Mesenchymal stem cell (in vitro differentiated cells and primary cell): ENCODE results near the gene C2orf78.

Source experiments
- DNase-seq: peaks from one replicate; pipeline ENCODE4 v3.0.0-alpha.2; 2013
- H2AFZ ChIP-seq: one replicate; pipeline ENCODE4 v1.6.1; 2013; ENCODE audit warnings: low read depth, mild to moderate bottlenecking, control low read depth, inconsistent platforms, low read length, moderate library complexity
- H2AK5ac ChIP-seq: 2 replicates; pipeline ENCODE4 v1.6.1; 2013; ENCODE audit warnings: low read length, moderate library complexity, mild to moderate bottlenecking, inconsistent platforms; ENCODE audit not compliant: severe bottlenecking
- H2BK120ac ChIP-seq: one replicate; pipeline ENCODE4 v1.6.1; 2013; ENCODE audit warnings: low read depth, mild to moderate bottlenecking, inconsistent platforms, low read length, moderate library complexity
- H2BK12ac ChIP-seq, 2 experiments: one replicate each; pipeline ENCODE4 v1.6.1; 2013; ENCODE audit warnings: inconsistent platforms in 2 of 2, low read length in 2 of 2, mild to moderate bottlenecking in 2 of 2, moderate library complexity in 2 of 2, control low read depth in 1 of 2
- H2BK15ac ChIP-seq: one replicate; pipeline ENCODE4 v1.6.1; 2013; ENCODE audit warnings: mild to moderate bottlenecking, low read depth, inconsistent platforms; ENCODE audit not compliant: poor library complexity, severe bottlenecking
- H2BK5ac ChIP-seq: 2 replicates; pipeline ENCODE4 v1.6.1; 2013; ENCODE audit warnings: low read depth, mild to moderate bottlenecking, low read length, control low read depth, inconsistent platforms; ENCODE audit not compliant: poor library complexity, severe bottlenecking
- H3K14ac ChIP-seq, 2 experiments: one replicate each; pipeline ENCODE4 v1.6.1; 2013; ENCODE audit warnings: inconsistent platforms in 2 of 2, low read length in 2 of 2, control low read depth in 1 of 2, mild to moderate bottlenecking in 1 of 2, moderate library complexity in 1 of 2
- H3K18ac ChIP-seq, 2 experiments: one replicate each; pipeline ENCODE4 v1.6.1; 2013; ENCODE audit warnings: inconsistent platforms in 2 of 2, low read length in 2 of 2, control low read depth in 1 of 2, low read depth in 1 of 2, mild to moderate bottlenecking in 1 of 2
- H3K23ac ChIP-seq, 2 experiments: one replicate each; pipeline ENCODE4 v1.6.1; 2013; ENCODE audit warnings: inconsistent platforms in 2 of 2, low read length in 2 of 2, mild to moderate bottlenecking in 2 of 2, moderate library complexity in 2 of 2, control low read depth in 1 of 2
- H3K27ac ChIP-seq: 2 replicates; pipeline ENCODE4 v1.5.1; 2013; ENCODE audit warnings: mild to moderate bottlenecking, moderate library complexity, low read length, control low read depth, inconsistent platforms; ENCODE audit not compliant: poor library complexity, severe bottlenecking
- H3K27me3 ChIP-seq, 2 experiments: 2 replicates each; pipeline versions ENCODE4 v1.6.1 to v1.7.0; 2013; ENCODE audit warnings: low read length in 2 of 2, mild to moderate bottlenecking in 2 of 2, moderate library complexity in 2 of 2, control low read depth in 1 of 2, inconsistent platforms in 1 of 2; ENCODE audit not compliant: control insufficient read depth in 1 of 2, insufficient read depth in 1 of 2
- H3K36me3 ChIP-seq, 2 experiments: 2 replicates each; pipeline versions ENCODE4 v1.6.1 to v1.7.0; 2013; ENCODE audit warnings: low read length in 2 of 2, control low read depth in 1 of 2, inconsistent platforms in 1 of 2, low read depth in 1 of 2, mild to moderate bottlenecking in 1 of 2; ENCODE audit not compliant: insufficient read depth in 2 of 2, control insufficient read depth in 1 of 2
- H3K4ac ChIP-seq, 2 experiments: one replicate each; pipeline ENCODE4 v1.6.1; 2013; ENCODE audit warnings: inconsistent platforms in 2 of 2, low read length in 2 of 2, mild to moderate bottlenecking in 2 of 2, moderate library complexity in 2 of 2, control low read depth in 1 of 2, low read depth in 1 of 2
- H3K4me1 ChIP-seq: 2 replicates; pipeline ENCODE4 v1.6.1; 2013; ENCODE audit warnings: low read depth, low read length, control low read depth; ENCODE audit not compliant: control insufficient read depth, insufficient read depth
- H3K4me2 ChIP-seq: 2 replicates; pipeline ENCODE4 v1.6.1; 2013; ENCODE audit warnings: low read length, mild to moderate bottlenecking, inconsistent platforms; ENCODE audit not compliant: poor library complexity, severe bottlenecking
- H3K4me3 ChIP-seq, 2 experiments: 2 replicates each; pipeline versions ENCODE4 v1.5.1 to v1.7.0; 2013; ENCODE audit warnings: low read length in 2 of 2, mild to moderate bottlenecking in 2 of 2, control low read depth in 1 of 2, low read depth in 1 of 2; ENCODE audit not compliant: insufficient read depth in 1 of 2
- H3K79me1 ChIP-seq: replicated peaks from 2 replicates; pipeline ENCODE4 v1.6.1; 2013; ENCODE audit warnings: mild to moderate bottlenecking, control low read depth, low read length, inconsistent platforms; ENCODE audit not compliant: poor library complexity, severe bottlenecking
- H3K9ac ChIP-seq: 2 replicates; pipeline ENCODE4 v1.7.0; 2013; ENCODE audit warnings: mild to moderate bottlenecking, low read length, moderate library complexity
- H3K9me3 ChIP-seq: 2 replicates; pipeline ENCODE4 v1.7.0; 2013; ENCODE audit warnings: mild to moderate bottlenecking, low read length; ENCODE audit not compliant: control insufficient read depth
- H4K8ac ChIP-seq: one replicate; pipeline ENCODE4 v1.6.1; 2013; ENCODE audit warnings: inconsistent platforms, mild to moderate bottlenecking, low read length, moderate library complexity
- H4K91ac ChIP-seq: one replicate; pipeline ENCODE4 v1.6.1; 2013; ENCODE audit warnings: mild to moderate bottlenecking, low read length, inconsistent platforms
- WGBS: methylation state at CpG from one replicate; pipeline ENCODE4 v1.1.7; 2013; ENCODE audit warnings: mixed read lengths; 5-methylcytosine and 5-hydroxymethylcytosine counted together

C2orf78 gene

DNA sequence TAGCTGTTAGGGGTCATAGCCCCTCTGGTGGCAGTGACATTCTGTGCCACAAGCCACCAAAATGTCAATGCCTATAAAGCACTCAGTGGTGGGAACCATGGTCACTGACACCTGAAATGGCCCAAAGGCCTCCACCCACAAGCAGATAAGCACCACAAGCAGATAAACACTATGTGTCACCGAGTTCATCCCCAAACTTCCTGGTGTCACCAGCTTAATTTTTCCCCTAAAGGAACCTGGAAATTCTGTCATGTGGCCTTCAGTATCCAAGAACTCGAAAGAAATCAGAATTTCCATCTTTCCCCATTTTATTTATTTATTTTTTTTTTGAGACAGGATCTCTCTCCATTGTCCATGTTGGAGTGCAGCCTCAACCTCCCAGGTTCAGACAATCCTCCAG is 43.2 kb upstream of the C2orf78 start:
- no peak overlapping the region for H3K27ac ChIP-seq
- WGBS = 73% methylated on average over 2 of the region's 2 CpGs
- H3K79me1 ChIP-seq = peaks cover 3% of the 10 kb centered on the region

DNA sequence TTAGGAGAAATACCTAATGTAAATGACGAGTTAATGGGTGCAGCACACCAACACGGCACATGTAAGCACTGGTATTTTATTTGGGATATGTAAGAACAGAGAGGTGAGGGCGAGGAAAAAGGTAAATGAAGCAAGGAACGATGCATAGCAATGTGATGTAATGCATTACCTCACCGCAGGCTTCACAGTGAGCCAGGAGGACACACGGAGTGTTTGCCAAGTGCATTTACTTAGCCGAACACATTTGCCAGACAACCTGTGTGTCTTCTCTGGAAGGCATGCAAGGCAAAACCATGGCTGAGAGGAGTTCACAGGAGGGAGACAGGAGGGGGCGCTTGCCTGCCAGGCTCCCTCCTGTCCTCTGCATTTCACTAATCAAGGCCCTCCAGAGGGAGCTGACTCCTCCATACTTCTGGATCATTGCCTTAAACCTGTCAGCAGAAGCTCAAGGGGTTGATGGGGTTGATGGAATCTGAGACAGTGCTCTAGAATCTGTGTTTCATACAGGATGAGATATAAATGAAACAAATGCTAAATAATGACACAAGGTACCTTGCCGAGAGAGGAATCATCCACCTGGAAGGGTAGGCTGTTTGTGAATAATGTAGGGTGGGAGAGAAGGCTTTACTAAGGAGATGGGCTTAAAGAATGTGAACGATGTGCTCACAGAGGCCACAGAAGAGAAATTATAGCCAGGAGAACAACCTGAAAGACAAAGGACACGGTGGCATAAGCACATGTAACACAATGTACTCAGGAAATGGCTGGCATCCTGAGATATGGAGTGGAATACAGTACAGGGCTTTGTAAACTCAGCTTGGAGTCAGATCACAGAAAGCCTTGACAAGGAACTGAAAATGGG is 37.7 kb upstream of the C2orf78 start:
- H3K14ac ChIP-seq = no peak overlapping the region
- WGBS = 95% methylated on average over 11 of the region's 11 CpGs
- no peak overlapping the region for H2BK5ac ChIP-seq
- H3K4me3 ChIP-seq = no peak overlapping the region
- H2BK12ac ChIP-seq = no peak overlapping the region
- no peak overlapping the region for H2BK15ac ChIP-seq
- H4K91ac ChIP-seq = no peak overlapping the region
- no peak overlapping the region for H3K4ac ChIP-seq
- H3K18ac ChIP-seq = no peak overlapping the region
- H3K9ac ChIP-seq = no peak overlapping the region
- H3K4me1 ChIP-seq = no peaks in the 10 kb centered on the region
- H3K79me1 ChIP-seq = peaks cover 10% of the 10 kb centered on the region
- no peak overlapping the region for H2AK5ac ChIP-seq
- no peak overlapping the region for H4K8ac ChIP-seq
- H3K27ac ChIP-seq = no peak overlapping the region
- no peaks in the 10 kb centered on the region for H3K27me3 ChIP-seq
- H3K9me3 ChIP-seq = no peaks in the 10 kb centered on the region
- no peak overlapping the region for H2AFZ ChIP-seq
- H3K23ac ChIP-seq = no peak overlapping the region
- H3K36me3 ChIP-seq = peaks cover 23 to 63% of the 10 kb centered on the region in 2 experiments
- H3K4me2 ChIP-seq = no peak overlapping the region
- no peak for DNase-seq
- H2BK120ac ChIP-seq = no peak overlapping the region

More for the DNA sequence above, 43.2 kb upstream of the C2orf78 start:
- Histone ChIP-seq H2AK5ac (no peak overlapping the region), H2BK120ac (no peak overlapping the region), H3K9ac (no peak overlapping the region), H3K9me3 (no peaks in the 10 kb centered on the region), H2BK15ac (no peak overlapping the region), H3K14ac (no peak overlapping the region), H2BK5ac (no peak overlapping the region), H3K4ac (no peak overlapping the region), H3K18ac (no peak overlapping the region), H4K8ac (no peak overlapping the region), H3K4me2 (no peak overlapping the region), H3K4me1 (peaks cover 2% of the 10 kb centered on the region), H3K27me3 (no peaks in the 10 kb centered on the region), H2AFZ (no peak overlapping the region), H3K23ac (no peak overlapping the region), H2BK12ac (no peak overlapping the region), H4K91ac (no peak overlapping the region), H3K4me3 (no peak overlapping the region), H3K36me3 (peaks cover 15 to 35% of the 10 kb centered on the region in 2 experiments)
- no peak for DNase-seq

DNA sequence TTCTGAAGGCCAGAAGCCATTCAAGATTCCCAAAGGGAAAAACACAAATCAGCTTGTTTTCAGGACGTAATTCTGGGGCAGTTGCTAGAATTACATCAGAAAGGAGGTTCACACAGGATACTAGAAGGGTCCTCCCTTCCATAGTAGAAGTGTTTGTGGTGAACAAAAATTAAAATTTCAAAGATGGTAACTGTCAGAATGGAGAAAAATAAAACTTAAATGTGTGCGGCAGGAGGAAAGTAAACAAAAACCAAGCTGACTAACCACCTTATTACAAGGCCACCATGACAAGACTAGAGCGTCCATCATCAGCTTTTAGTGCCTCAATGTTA is 37.1 kb upstream of the C2orf78 start:
- no peak overlapping the region for H2BK15ac ChIP-seq
- no peak overlapping the region for H3K4me3 ChIP-seq
- H3K4ac ChIP-seq = no peak overlapping the region
- H2AFZ ChIP-seq = no peak overlapping the region
- no peak overlapping the region for H3K27ac ChIP-seq
- 100% methylated on average over 3 of the region's 3 CpGs for WGBS
- H3K4me2 ChIP-seq = no peak overlapping the region
- no peak overlapping the region for H2BK120ac ChIP-seq
- no peak overlapping the region for H3K18ac ChIP-seq
- H2BK5ac ChIP-seq = no peak overlapping the region
- H2BK12ac ChIP-seq = no peak overlapping the region
- no peak overlapping the region for H2AK5ac ChIP-seq
- peaks cover 10% of the 10 kb centered on the region for H3K79me1 ChIP-seq
- no peaks in the 10 kb centered on the region for H3K9me3 ChIP-seq
- no peak for DNase-seq
- H4K91ac ChIP-seq = no peak overlapping the region
- no peak overlapping the region for H4K8ac ChIP-seq
- peaks cover 18 to 63% of the 10 kb centered on the region in 2 experiments for H3K36me3 ChIP-seq
- no peaks in the 10 kb centered on the region for H3K27me3 ChIP-seq
- no peak overlapping the region for H3K14ac ChIP-seq
- no peak overlapping the region for H3K9ac ChIP-seq
- no peak overlapping the region for H3K23ac ChIP-seq
- no peaks in the 10 kb centered on the region for H3K4me1 ChIP-seq

DNA sequence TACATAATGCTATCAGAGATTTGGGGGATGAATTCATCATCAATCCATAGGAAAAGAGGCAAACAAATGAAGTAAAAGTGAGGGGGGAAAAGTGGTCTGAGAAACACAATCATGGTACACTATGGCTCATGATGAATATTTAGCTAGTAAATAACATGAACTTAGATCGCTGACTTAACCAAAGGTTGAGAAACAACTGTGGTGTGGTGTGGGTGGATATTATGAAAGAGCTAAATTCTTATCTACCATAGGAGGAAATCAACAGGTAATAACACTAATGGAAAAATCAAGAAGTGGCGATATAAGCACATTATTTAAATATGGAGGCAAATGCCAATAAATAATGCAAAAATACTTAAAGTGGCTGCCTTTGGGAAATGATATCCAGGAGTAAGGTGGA is 34.7 kb upstream of the C2orf78 start:
- WGBS = 100% methylated on average over 1 of the region's 2 CpGs
- no peak overlapping the region for H3K23ac ChIP-seq
- no peak overlapping the region for H2AK5ac ChIP-seq
- H3K79me1 ChIP-seq = peaks cover 18% of the 10 kb centered on the region
- no peak overlapping the region for H2BK15ac ChIP-seq
- H3K4me1 ChIP-seq = no peaks in the 10 kb centered on the region
- DNase-seq = no peak
- H3K27ac ChIP-seq = no peak overlapping the region
- no peak overlapping the region for H3K9ac ChIP-seq
- H4K8ac ChIP-seq = no peak overlapping the region
- no peak overlapping the region for H3K4me3 ChIP-seq
- H3K4me2 ChIP-seq = no peak overlapping the region
- H3K4ac ChIP-seq = no peak overlapping the region
- no peak overlapping the region for H3K14ac ChIP-seq
- H2BK12ac ChIP-seq = no peak overlapping the region
- H3K27me3 ChIP-seq = no peaks in the 10 kb centered on the region
- H3K9me3 ChIP-seq = no peaks in the 10 kb centered on the region
- H2AFZ ChIP-seq = no peak overlapping the region
- H2BK5ac ChIP-seq = no peak overlapping the region
- no peak overlapping the region for H2BK120ac ChIP-seq
- H4K91ac ChIP-seq = no peak overlapping the region
- no peak overlapping the region for H3K18ac ChIP-seq
- peaks cover 24 to 68% of the 10 kb centered on the region in 2 experiments for H3K36me3 ChIP-seq
